GM10847 (cell line): ENCODE results near the gene SNPH.

Experiments
- POLR2A ChIP-seq: IDR thresholded peaks from 2 replicates; pipeline ENCODE4 v1.6.1; 2011; ENCODE audit not compliant: insufficient read length; ENCODE audit errors: extremely low read depth

Gene SNPH, protein sequence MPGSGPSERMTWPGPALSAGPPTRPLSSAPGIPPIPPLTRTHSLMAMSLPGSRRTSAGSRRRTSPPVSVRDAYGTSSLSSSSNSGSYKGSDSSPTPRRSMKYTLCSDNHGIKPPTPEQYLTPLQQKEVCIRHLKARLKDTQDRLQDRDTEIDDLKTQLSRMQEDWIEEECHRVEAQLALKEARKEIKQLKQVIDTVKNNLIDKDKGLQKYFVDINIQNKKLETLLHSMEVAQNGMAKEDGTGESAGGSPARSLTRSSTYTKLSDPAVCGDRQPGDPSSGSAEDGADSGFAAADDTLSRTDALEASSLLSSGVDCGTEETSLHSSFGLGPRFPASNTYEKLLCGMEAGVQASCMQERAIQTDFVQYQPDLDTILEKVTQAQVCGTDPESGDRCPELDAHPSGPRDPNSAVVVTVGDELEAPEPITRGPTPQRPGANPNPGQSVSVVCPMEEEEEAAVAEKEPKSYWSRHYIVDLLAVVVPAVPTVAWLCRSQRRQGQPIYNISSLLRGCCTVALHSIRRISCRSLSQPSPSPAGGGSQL

GRCh38 chr20:1266167-1266973 is at the start of gene SNPH:
Gene SNPH, plus strand, starts transcription at chr20:1266294. Its CDS starts 29,946 bp downstream, at chr20:1296240.
- no peak for TF ChIP-seq POLR2A

DNA sequence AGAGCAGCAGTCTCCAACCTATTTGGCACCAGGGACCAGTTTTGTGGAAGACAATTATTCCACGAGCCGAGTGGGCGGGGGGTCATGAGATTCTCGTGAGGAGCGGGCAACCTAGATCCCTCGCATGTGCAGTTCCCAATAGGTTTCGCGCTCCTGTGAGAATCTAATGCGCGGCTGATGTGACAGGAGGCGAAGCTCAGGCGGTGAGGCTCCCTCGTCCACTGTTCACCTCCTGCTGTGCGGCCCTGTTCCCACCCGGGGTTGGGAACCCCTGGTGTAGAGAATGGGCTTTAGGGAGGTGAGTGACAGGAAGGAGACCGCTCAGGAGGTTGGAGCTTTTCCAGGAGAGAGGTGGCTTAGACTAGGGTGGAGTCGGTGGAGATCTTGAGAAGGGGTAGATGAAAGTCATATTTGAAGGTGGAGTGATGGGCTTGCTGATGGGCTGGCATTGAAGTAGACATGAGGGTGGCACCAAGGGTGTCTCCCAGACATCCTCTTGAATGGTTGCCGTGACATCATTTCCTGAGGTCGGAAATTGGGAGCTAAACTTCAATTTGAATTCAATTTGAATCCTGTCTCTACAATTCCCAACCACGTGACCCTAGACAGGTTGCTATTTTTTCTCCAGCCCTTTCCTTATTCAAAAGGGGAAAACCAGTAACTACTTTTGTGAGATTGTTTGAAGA is 41.7 kb upstream of the SNPH start:
- no peak for TF ChIP-seq POLR2A

DNA sequence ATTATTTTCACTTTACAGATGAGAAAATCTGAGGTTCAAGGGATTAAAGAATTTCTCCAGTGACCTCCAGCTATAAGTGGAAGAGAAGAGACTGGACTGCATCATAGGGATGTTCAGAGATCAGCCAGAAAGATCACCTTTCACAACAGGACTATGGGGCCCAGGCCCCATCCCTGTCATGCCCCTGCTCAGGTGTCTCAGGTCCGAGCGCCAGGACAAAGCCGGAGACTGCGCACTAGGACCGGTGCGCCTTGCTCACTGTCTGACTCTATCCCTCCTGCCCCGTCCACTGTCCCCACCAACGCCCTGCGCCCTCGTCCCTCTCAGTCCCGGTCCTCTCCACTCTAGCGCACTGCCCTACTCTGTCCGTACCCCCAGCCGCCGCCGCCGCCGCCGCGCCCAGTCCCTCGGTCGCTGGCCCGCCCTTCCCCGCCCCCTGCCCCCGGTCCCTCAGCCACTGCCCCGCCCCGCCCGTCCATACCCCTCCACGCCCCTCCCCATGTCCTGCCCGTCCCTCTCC is 40.8 kb upstream of the SNPH start:
- no peak for TF ChIP-seq POLR2A

DNA sequence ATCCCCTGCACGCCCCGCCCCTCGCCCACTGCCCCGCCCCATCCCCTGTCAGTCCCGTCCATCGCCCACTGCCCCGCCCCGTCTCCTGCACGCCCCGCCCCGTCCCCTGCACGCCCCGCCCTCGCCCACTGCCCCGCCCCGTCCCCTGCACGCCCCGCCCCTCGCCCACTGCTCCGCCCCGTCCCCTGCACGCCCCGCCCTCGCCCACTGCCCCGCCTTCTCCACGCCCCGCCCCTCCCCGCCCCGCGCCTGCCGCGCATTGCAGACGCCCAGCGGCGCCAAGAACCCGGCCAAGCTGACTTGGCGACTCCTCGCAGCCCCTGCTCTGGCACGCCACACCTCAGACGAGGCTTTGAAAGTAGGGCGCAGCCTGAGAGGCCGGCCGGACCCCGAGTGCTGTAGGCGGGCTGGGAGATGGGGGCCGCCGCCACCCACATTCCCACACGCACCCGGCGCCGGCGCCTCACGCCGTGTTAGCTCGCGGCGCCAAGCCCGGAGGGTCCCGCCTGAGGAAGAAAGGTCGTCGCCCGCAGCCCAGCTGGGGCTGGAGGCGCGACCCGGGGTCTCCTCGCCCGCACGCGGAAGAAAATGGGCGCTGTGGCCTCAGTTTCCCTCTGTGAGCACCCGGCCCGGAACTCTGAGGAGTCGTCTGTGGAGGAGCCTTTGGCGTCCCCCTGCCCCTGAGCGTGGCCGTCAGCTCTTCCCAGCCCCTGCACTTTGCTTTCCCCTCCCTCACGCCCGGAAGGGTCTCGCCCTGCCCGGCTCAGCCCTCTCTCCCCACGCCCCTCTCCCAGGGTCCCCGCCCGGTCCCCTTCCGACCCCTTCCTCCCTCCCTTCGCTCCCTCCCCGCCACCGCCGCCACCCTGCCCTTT is 40.1 kb upstream of the SNPH start, which contains the start of gene RAD21L1:
Gene RAD21L1, plus strand, starts transcription at position 262 of the 872 bp plus-strand sequence. CDS start 2,410 bp downstream, outside the sequence.
- TF ChIP-seq POLR2A = no peak

DNA sequence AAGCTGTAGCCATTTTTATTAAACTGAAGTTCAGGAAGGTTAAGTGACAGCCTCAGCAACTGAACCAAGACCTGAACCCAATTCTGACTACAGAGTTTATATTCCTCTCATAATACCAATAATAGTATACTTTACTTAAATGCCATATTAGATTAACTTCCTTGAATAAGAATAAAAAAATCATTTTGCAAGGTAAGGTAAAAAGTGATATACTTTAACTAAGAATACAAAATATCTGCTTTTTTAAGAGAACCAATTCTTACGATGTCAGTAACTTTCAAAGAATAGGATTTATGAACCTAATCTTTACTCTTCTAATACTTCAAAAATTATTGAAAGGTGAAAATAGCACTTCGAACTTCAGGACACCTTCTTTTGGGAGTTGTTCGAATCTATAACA is 36.6 kb upstream of the SNPH start:
- TF ChIP-seq POLR2A = no peak

DNA sequence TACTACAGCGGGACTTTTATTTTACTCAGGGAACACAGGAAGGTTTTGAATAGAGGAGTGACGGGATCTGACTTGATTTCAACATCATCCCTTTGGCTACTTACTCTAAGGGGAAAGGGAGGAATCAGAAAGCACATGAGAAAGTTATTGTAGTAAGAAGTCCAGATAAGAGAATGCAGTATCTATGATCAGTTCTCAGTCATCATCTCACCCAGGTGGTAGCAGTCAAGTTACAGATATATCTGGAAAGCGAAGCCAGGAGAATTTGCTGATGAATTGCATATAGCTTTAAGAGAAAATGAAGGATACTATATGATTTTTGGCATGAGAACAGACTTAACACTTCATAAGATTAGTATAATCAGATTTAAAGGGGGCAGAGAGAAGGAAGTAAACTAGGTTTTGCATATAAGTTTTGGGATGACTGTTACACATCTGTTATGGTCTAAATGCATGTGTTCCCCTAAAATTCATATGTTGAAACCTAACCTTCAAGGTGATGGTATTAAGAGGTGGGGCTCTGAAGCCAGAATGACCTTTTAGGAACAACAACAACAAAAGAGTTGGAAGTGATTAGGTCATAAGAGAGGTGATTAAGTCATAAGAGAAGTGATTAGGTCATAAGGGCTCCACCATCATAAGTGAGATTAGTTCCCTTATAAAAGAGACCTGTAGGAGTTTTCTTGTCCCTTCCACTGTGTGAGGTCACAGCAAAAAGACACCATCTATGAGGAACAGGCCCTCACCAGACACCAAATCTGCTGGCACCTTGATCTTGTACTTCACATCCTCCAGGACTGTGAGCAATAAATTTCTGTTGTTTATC is 33.6 kb upstream of the SNPH start:
- no peak for TF ChIP-seq POLR2A

DNA sequence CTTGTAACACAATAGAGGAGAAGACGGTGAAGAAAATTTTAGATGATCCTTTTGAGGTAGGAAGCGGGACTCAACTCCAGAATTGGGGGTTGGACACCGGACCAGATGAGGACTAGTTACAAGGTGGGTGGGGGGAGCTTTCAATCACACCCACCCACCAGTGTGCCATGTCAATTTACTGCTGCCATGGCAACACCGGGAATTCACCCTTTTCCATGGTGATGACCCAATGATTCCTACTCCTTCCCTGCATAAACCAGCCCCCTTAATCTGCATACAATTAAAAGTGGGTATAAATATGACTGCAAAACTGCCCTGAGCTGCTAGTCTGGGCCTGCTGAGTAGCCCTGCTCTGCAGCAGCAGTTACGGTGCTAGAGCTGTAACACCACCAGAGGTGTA is 25.5 kb upstream of the SNPH start:
- TF ChIP-seq POLR2A = no peak

DNA sequence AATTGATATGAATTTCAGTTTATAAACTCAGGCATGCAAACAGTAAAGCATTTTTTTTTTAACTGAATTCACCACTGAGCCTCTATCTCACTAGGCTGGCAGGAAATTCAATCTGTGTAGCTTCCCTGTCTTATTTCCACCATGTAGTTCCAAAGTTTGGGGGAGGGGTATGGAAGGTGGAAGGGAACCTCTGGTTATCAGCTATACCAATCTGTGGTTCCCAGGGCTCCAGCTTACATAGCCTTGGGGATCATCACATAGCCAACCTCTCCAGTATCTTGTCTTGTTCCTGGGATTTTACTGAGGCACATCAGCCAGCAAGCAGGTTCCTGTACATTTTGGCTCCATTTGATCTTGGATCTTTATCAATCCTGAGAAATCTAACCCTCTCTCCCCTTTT is 24.6 kb upstream of the SNPH start:
- TF ChIP-seq POLR2A = no peak

DNA sequence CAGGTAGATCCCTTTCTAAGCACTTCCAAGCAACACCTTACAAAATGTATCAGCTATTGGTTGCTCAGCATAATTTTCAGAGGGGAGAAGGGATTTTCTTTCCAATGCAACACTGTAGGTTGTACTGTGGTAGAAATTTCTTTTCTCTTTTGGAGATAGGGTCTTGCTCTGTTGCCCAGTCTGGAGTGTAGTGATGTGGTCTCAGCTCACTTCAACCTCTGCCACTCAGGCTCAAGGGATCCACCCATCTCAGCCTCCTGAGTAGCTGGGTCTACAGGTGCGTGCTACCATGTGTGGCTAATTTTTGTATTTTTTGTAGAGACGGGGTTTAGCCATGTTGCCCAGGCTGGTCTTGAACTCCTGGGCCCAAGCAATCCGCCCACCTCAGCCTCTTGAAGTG is 24.0 kb upstream of the SNPH start:
- no peak for TF ChIP-seq POLR2A

DNA sequence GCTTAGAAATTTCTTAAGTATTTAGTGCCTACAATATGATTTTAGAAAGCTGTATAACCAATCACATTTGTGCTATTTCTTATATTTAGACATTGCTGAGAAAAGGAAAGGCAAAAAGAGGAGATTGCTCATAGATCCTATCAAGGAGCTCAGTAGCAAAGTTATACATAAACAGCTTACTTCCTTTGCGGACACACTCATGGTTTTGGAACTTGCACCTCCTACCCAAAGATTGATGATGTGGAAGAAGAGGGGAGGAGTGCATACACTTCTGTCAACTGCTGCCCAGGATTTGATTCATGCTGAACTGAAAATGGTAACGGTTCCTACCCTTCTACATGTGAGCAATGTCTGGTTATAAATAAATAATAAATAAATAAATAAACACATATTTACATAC is 23.6 kb upstream of the SNPH start:
- TF ChIP-seq POLR2A = no peak

GRCh38 chr20:1245578-1245977 is 20.5 kb upstream of the SNPH start:
- TF ChIP-seq POLR2A = no peak

DNA sequence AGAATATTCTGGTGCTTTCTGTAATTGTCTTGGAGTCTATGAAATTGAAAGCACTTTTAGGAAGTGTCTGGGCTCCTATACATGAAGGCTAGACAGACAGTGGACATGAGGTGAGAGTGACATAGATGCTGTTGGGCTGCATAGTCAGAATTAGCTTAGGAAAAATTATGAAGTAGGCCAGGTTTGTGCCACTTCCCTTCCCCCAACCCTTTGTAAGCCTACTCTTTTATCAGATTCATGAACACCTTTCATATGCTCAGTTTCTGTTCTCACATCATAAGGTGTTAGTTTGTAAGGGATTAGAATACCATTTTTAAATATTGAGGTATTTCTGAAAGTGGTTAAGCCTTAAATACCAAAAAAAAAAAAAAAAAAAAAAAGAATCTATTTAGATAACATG is 18.4 kb upstream of the SNPH start:
- TF ChIP-seq POLR2A = no peak

GRCh38 chr20:1252416-1252815 is 13.7 kb upstream of the SNPH start:
- TF ChIP-seq POLR2A = no peak
